A549 (cell line): ENCODE measurements around the gene TMC4. TPM values are rescaled to one million over a fixed set of nuclear protein-coding genes. Genes with fewer than 3 reads are reported as not detected.

Source experiments
- ATAC-seq, 2 experiments: fragments of 200-7000 bp in 1 of 2; fragments of >200 bp in 1 of 2; cut with Nextera tagmentation in 1 of 2; cut with Tn5 transposase in 1 of 2; 3 replicates each; pipeline versions ENCODE4 v1.8.0 to v1.9.1; 2018 to 2020; ENCODE audit warnings: mild to moderate bottlenecking in 1 of 2, moderate library complexity in 1 of 2
- CTCF ChIA-PET: fragments of 300-600 bp; sonication (Branson Sonifier 250); formaldehyde crosslinking; extraction: SDS; loops from one replicate; lab custom pipeline; 2021; ENCODE audit warnings: antibody characterized with exemption, inconsistent platforms; lab: Yijun Ruan, JAX
- POLR2A ChIA-PET: fragments of 350-600 bp; formaldehyde crosslinking; extraction: SDS; loops from one replicate; lab custom pipeline; 2021; ENCODE audit warnings: antibody characterized with exemption, inconsistent platforms; lab: Yijun Ruan, JAX
- DNase-seq, 2 experiments: peaks; one replicate each; pipeline versions ENCODE4 v3.0.0 to v3.0.0-alpha.2; 2011 to 2016; ENCODE audit warnings: low read depth in 1 of 2, low spot score in 1 of 2
- FAIRE-seq: peaks from 2 replicates; lab custom pipeline; 2011; peaks lifted over from hg19 to GRCh38; lab: Jason Lieb, UNC
- H3K27ac ChIP-seq, 2 experiments: fragments of >200 bp; sonication (Bioruptor Twin); formaldehyde crosslinking; 3 replicates each; pipeline ENCODE4 v1.5.1; 2016 to 2017
- H3K4me1 ChIP-seq: fragments of >200 bp; sonication (Bioruptor Twin); formaldehyde crosslinking; 3 replicates; pipeline ENCODE4 v1.6.1; 2016
- H3K4me2 ChIP-seq: fragments of >200 bp; sonication (Bioruptor Twin); formaldehyde crosslinking; 3 replicates; pipeline ENCODE4 v1.6.1; 2016
- H3K4me3 ChIP-seq: fragments of >200 bp; sonication (Bioruptor Twin); formaldehyde crosslinking; 3 replicates; pipeline ENCODE4 v1.5.1; 2016
- H3K9me3 ChIP-seq: fragments of >200 bp; sonication (Bioruptor Twin); formaldehyde crosslinking; 3 replicates; pipeline ENCODE4 v1.6.1; 2016
- BHLHE40 ChIP-seq: IDR thresholded peaks from 2 replicates; pipeline ENCODE4 v1.6.1; 2012; ENCODE audit warnings: low read depth, low read length, inconsistent platforms
- CBX8 ChIP-seq: fragments of 200-600 bp; sonication (generic); IDR thresholded peaks from 2 replicates; pipeline ENCODE4 v1.6.1; 2016
- CHD2 ChIP-seq: fragments of 150-350 bp; IDR thresholded peaks from 2 replicates; pipeline ENCODE4 v1.6.1; 2014; ENCODE audit warnings: low read length; ENCODE audit not compliant: partially characterized antibody
- CHD4 ChIP-seq: fragments of 200-600 bp; sonication (generic); IDR thresholded peaks from 2 replicates; pipeline ENCODE4 v1.6.1; 2016; ENCODE audit warnings: antibody characterized with exemption, mild to moderate bottlenecking, borderline replicate concordance
- EHF ChIP-seq: fragments of 250-450 bp; sonication (Bioruptor Pico); IDR thresholded peaks from 2 replicates; pipeline ENCODE4 v1.5.0; 2020; ENCODE audit warnings: mild to moderate bottlenecking
- EHMT2 ChIP-seq: fragments of 200-600 bp; sonication (generic); IDR thresholded peaks from 2 replicates; pipeline ENCODE4 v1.6.1; 2016; ENCODE audit warnings: antibody characterized with exemption, low read depth, mild to moderate bottlenecking, moderate library complexity
- FOSL2 ChIP-seq, 2 experiments: fragments of 450-650 bp in 1 of 2; fragments of >200 bp in 1 of 2; sonication (Bioruptor Twin) in 1 of 2; formaldehyde crosslinking; IDR thresholded peaks; 2 replicates each; pipeline versions ENCODE4 v1.5.0 to v1.6.1; 2016 to 2020; ENCODE audit warnings: mild to moderate bottlenecking in 1 of 2, moderate library complexity in 1 of 2
- FOXS1 ChIP-seq: fragments of 250-450 bp; sonication (Bioruptor Pico); IDR thresholded peaks from 2 replicates; pipeline ENCODE4 v1.5.0; 2020; ENCODE audit warnings: mild to moderate bottlenecking, moderate library complexity
- GATA3 ChIP-seq: IDR thresholded peaks from 2 replicates; pipeline ENCODE4 v1.6.1; 2012; ENCODE audit warnings: borderline replicate concordance
- HEYL ChIP-seq: fragments of 250-450 bp; sonication (Bioruptor Pico); IDR thresholded peaks from 2 replicates; pipeline ENCODE4 v1.8.0; 2021; ENCODE audit warnings: mild to moderate bottlenecking, moderate library complexity
- HOXA7 ChIP-seq: fragments of 250-450 bp; sonication (Bioruptor Pico); IDR thresholded peaks from 2 replicates; pipeline ENCODE4 v1.5.0; 2020; ENCODE audit warnings: mild to moderate bottlenecking, moderate library complexity
- HOXB13 ChIP-seq: fragments of 250-450 bp; sonication (Bioruptor Pico); IDR thresholded peaks from 2 replicates; pipeline ENCODE4 v1.5.0; 2020; ENCODE audit warnings: low read depth, mild to moderate bottlenecking, moderate library complexity
- JUNB ChIP-seq: fragments of >200 bp; sonication (Bioruptor Twin); formaldehyde crosslinking; IDR thresholded peaks from 2 replicates; pipeline ENCODE4 v1.6.1; 2016
- MYC ChIP-seq: IDR thresholded peaks from 2 replicates; pipeline ENCODE4 v1.6.1; 2012; ENCODE audit warnings: mild to moderate bottlenecking, inconsistent platforms, low read length, improper control_type of control experiment, borderline replicate concordance
- PHF8 ChIP-seq: fragments of 200-600 bp; sonication (generic); IDR thresholded peaks from 2 replicates; pipeline ENCODE4 v1.6.1; 2016; ENCODE audit warnings: low read depth, mild to moderate bottlenecking, antibody characterized with exemption, moderate library complexity, borderline replicate concordance
- POLR2A ChIP-seq: IDR thresholded peaks from 2 replicates; pipeline ENCODE4 v1.6.1; 2012; ENCODE audit warnings: mild to moderate bottlenecking, low read length
- RARB ChIP-seq: fragments of 250-450 bp; sonication (Bioruptor Pico); IDR thresholded peaks from 2 replicates; pipeline ENCODE4 v1.8.0; 2021; ENCODE audit warnings: mild to moderate bottlenecking, moderate library complexity
- RFX5 ChIP-seq: fragments of 450-650 bp; IDR thresholded peaks from 2 replicates; pipeline ENCODE4 v1.7.1; 2014; ENCODE audit warnings: antibody characterized with exemption, mild to moderate bottlenecking, moderate library complexity
- SREBF2 ChIP-seq: fragments of 450-650 bp; IDR thresholded peaks from 2 replicates; pipeline ENCODE4 v1.6.1; 2014; ENCODE audit warnings: mild to moderate bottlenecking, moderate library complexity
- WGBS: methylation state at CpG from one replicate; pipeline ENCODE4 v1.1.6; 2017; ENCODE audit errors: missing lambda C conversion rate; 5-methylcytosine and 5-hydroxymethylcytosine counted together
- polyA plus RNA-seq, 4 experiments: library from polyadenylated mRNA; depleted of rRNA in 3 of 4; stranded (reverse); fragments of >200 nt; fragmentation: RNase III in 1 of 4; extraction: RNeasy Plus Mini Kit Qiagen cat#74134 plus additional on column Dnase treatment in 1 of 4; gene quantifications; 2 replicates in 3 of 4; 3 replicates in 1 of 4; pipeline ENCODE4 v1.2.3, GENCODE V29; 2011 to 2017

The TMC4 gene
- polyA plus RNA-seq, 2 of the 4 experiments (the other 2 are of a cell fraction), result 0.84 to 0.85 TPM

DNA sequence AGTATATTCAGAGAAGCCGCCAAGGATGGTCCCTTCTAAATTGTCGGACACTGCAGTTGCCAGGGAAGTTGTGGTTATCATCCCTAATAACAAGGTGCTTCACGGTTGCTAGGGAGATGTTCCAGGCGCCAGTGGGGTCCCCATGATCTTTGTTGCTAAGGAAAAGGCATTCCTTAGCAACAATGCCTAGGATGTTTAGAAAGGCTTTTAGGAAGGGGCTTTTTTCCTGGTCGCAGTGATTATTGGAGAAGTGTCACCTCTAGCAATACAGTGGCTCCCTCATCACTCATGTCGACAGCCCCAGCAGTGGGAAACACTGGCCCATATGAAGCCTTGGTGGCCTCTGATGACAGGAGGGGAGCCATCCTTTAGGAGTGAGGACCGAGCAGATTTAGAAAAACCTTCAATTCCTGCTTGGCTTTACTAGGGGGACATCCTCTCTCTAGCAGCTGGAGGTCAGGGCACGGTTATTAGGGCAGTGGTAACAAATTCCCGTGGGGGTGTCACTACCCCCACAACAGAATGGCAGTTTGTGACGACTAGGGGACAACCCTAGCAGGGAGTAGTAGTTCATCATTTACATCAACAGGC lies 6.4 kb upstream of the TMC4 start:
- 83% methylated on average over 10 of the region's 10 CpGs for WGBS

DNA sequence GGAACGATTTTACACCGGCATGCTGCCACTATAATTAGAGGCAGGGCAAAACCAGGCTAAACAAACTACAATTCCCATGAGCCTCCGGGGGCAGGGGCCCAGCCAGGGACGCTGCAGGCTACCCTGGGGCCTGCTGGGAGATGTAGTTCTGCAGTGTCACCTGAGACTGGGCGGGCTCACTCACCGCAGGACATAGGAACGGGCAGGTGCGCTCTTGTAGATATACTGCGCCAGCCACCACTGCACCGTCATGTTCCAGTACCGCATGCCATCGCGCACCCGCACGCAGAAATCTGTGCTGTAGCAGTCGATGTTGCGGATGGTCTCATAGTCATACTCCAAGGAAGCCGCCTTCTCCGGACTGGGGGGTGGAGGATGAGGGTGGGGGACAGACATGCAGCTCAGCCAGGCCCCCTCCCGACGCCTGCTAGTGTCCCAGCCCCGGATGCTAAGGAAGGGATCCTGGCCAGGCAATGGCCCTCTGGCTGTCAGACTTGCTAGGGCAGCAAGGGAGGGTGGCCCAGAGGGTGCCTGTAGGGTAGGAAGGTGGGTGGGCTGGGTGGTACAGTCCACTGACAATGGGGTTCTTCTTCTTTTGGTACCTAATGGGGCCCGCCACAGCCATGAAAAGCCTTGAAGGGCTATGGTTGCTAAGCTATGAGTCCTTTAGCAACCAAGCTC lies 5.8 kb upstream of the TMC4 start:
- ChIA-PET CTCF (interaction anchor here (0.7 to 17.2 kb wide), 7 partner anchors 7 to 212 kb away, joined by 3 to 295 read pairs (median 4); partner anchors contain the start of genes MBOAT7 and TMC4), POLR2A (interaction anchor here (3.3 kb wide), 1 partner anchor 11 kb away, joined by 19 read pairs; the partner anchor contains the start of genes MBOAT7 and TSEN34)
- ATAC-seq (peak; percentile 67 to 79), FAIRE-seq (no peak), DNase-seq (no peak)
- no peak overlapping the region for H3K4me3 ChIP-seq
- H3K9me3 ChIP-seq, result no peaks in the 10 kb centered on the region
- WGBS, result 83% methylated on average over 23 of the region's 23 CpGs
- H3K27ac ChIP-seq, result no peak overlapping the region
- TF ChIP-seq CBX8 (no peak), RARB (CRISPR knock-in tag) (no peak), CHD2 (no peak), EHMT2 (no peak), CHD4 (no peak), MYC (no peak), HOXB13 (CRISPR knock-in tag) (no peak), BHLHE40 (no peak), FOSL2 (IDR thresholded peaks at IDR 0.05) (no peak), FOSL2 (CRISPR knock-in tag; IDR thresholded peaks at IDR 0.05) (no peak), FOXS1 (CRISPR knock-in tag) (no peak), JUNB (no peak), HEYL (no peak)
- H3K4me1 ChIP-seq, result no peaks in the 10 kb centered on the region
- no peak overlapping the region for H3K4me2 ChIP-seq

More for the DNA sequence above, 6.4 kb upstream of the TMC4 start:
- POLR2A ChIA-PET, result interaction anchor here (0.7 to 3.3 kb wide), 2 partner anchors 11 to 21 kb away, joined by 3 to 19 read pairs; partner anchors contain the start of genes MBOAT7 and TSEN34
- DNase-seq (no peak), FAIRE-seq (no peak)
- TF ChIP-seq GATA3 (no peak), SREBF2 (no peak), POLR2A (0 out of 2 replicates have a peak, but pooled peaks have one; percentile 10)
- TF ChIP-seq, all 56 proteins: peak for 1
- CTCF ChIA-PET, result interaction anchor here (1.0 to 17.2 kb wide), 7 partner anchors 7 to 211 kb away, joined by 3 to 295 read pairs (median 4); partner anchors contain the start of genes MBOAT7 and TMC4
- H3K27ac ChIP-seq, result no peak overlapping the region
- no peak overlapping the region for H3K4me2 ChIP-seq
- no peaks in the 10 kb centered on the region for H3K4me1 ChIP-seq
- no peaks in the 10 kb centered on the region for H3K9me3 ChIP-seq
- no peak for ATAC-seq
- H3K4me3 ChIP-seq, result no peak overlapping the region

DNA sequence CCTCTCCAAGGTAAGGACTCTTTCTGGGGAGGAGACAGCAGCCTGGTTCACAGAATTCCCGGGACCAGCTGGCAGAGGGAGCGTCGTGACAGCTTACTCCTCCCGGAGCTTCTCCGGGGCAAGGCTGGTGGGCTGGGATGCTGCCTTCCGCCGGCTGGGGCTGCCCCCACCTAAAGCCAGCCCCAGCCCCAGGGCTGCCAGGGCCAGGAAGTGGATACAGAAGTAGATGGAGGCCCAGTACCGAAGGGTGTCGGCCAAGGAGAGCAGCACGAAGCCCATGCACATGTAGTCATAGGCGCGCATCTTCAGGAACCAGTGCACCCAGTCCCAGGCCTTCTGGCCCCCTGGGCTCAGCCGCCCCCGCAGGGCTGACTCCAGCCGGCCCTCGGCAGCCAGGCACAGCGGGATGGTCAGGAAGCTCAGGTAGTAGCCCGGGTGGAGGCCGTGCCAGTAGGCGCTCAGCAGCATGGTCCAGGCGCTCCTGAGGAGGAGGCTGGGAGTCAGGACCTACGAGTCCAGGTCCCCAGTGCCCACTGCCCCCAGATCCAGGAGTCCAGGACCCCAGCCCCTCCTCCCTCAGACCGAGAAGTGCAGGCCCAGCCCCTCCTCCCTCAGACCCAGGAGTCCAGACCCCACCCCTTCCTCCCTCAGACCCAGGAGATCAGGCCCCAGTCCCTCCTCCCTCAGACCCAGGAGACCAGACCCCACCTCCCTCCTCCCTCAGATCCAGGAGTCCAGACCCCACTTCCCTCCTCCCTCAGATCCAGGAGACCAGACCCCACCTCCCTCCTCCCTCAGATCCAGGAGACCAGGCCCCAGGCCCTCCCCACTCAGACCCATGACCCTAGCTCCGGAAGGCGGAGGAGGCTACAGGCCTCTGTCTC lies 1.2 kb upstream of the TMC4 start:
- Histone ChIP-seq H3K27ac (no peak overlapping the region), H3K4me1 (peaks cover 8% of the 10 kb centered on the region; the same call in 2 of the 3 replicates), H3K4me3 (no peak overlapping the region), H3K4me2 (no peak overlapping the region), H3K9me3 (no peaks in the 10 kb centered on the region)
- ChIA-PET POLR2A (interaction anchor here (0.6 to 1.9 kb wide), 2 partner anchors 15 kb away, joined by 4 to 5 read pairs; partner anchors contain the start of genes LENG1 and MBOAT7), CTCF (interaction anchor here (0.6 to 12.1 kb wide), 4 partner anchors 10 to 258 kb away, joined by 3 to 295 read pairs (median 5); partner anchors contain the start of genes MBOAT7 and TSEN34)
- FAIRE-seq (no peak), DNase-seq (no peak), ATAC-seq (peak; percentile 9 to 12; a peak in 3 of 6 replicates)
- WGBS, result 91% methylated on average over 19 of the region's 25 CpGs
- TF ChIP-seq PHF8, result no peak
- TF ChIP-seq EHMT2, result no peak
- TF ChIP-seq SREBF2, result no peak
- no peak for TF ChIP-seq RFX5
- no peak for TF ChIP-seq FOXS1 (CRISPR knock-in tag)
- no peak for TF ChIP-seq HOXA7 (CRISPR knock-in tag)
- TF ChIP-seq EHF (CRISPR knock-in tag), result no peak
